HUES64 (cell line): ENCODE measurements around the gene IFNL1.
"Not testable (repeated sequence)": the region's sequence is repeated elsewhere in the genome, so short reads cannot be mapped to it uniquely, and the experiment has no call there.

Experiments used
- H3K27ac ChIP-seq: 2 replicates; pipeline ENCODE4 v1.7.0; 2013; ENCODE audit warnings: low read depth, low read length, inconsistent platforms
- H3K27me3 ChIP-seq: 2 replicates; pipeline ENCODE4 v1.6.1; 2013; ENCODE audit warnings: mild to moderate bottlenecking, low read length; ENCODE audit not compliant: insufficient read depth
- H3K36me3 ChIP-seq: 2 replicates; pipeline ENCODE4 v1.6.1; 2013; ENCODE audit warnings: mild to moderate bottlenecking, low read length; ENCODE audit not compliant: insufficient read depth
- H3K4me1 ChIP-seq: 2 replicates; pipeline ENCODE4 v1.6.1; 2013; ENCODE audit warnings: mild to moderate bottlenecking, low read length, moderate library complexity; ENCODE audit not compliant: insufficient read depth
- H3K4me3 ChIP-seq: 2 replicates; pipeline ENCODE4 v1.5.1; 2013; ENCODE audit warnings: mild to moderate bottlenecking, low read length, moderate library complexity
- H3K9ac ChIP-seq: 2 replicates; pipeline ENCODE4 v1.6.1; 2013; ENCODE audit warnings: mild to moderate bottlenecking, low read depth, low read length
- H3K9me3 ChIP-seq: 2 replicates; pipeline ENCODE4 v1.6.1; 2013; ENCODE audit warnings: low read depth, low read length; ENCODE audit not compliant: insufficient read depth
- WGBS: fragments of 150-250, 120-280 bp; methylation state at CpG from one replicate; pipeline ENCODE4 v1.1.7; 2013; ENCODE audit warnings: missing lambda C conversion rate; 5-methylcytosine and 5-hydroxymethylcytosine counted together

The IFNL1 gene

DNA sequence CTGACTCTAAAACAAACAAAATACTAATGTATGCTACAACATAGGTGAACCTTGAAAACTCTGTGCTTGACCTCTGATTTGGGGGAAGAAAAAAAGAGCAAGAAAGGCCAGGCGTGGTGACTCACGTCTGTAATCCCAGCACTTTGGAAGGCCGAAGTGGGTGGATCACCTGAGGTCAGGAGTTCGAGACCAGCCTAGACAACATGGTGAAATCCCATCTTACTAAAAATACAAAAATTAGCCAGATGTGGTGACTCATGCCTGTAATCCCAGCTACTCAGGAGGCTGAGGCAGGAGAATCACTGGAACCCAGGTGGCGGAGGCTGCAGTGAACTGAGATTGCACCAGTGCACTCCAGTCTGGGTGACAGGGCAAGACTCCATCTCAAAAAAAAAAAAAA, 22.3 kb upstream of the IFNL1 start:
- H3K4me3 ChIP-seq, H3K9ac ChIP-seq, H3K4me1 ChIP-seq, H3K27me3 ChIP-seq, H3K9me3 ChIP-seq, H3K36me3 ChIP-seq, H3K27ac ChIP-seq: not testable (repeated sequence)
- WGBS: 92% methylated on average over 5 of the region's 5 CpGs

DNA sequence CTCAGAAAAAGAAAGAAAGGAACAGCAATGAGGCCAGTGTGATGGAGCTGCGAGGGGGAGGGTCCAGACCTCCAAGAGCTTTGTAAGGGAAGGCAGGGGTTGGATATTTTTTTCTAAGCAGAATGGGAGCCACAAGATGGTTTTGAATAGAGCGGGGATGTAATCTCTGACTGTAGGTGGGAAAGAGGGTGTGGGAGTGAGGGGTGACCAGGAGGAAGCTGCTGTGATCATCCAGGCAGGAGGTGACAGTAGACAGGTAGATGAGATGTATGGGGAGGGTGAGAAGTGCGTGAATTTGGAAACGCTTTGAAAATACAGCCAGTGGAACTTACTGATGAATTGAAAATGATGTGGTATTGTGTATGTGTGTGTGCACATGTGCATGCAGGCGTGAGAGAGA, 20.6 kb upstream of the IFNL1 start:
- no peaks in the 10 kb centered on the region for H3K9me3 ChIP-seq
- H3K27ac ChIP-seq: no peak overlapping the region
- H3K9ac ChIP-seq: no peak overlapping the region
- H3K27me3 ChIP-seq: 0 out of 2 replicates have a peak, but pooled peaks cover 10% of the 10 kb centered on the region
- no peaks in the 10 kb centered on the region for H3K36me3 ChIP-seq
- WGBS: 84% methylated on average over 5 of the region's 5 CpGs
- H3K4me3 ChIP-seq: no peak overlapping the region
- H3K4me1 ChIP-seq: no peaks in the 10 kb centered on the region

DNA sequence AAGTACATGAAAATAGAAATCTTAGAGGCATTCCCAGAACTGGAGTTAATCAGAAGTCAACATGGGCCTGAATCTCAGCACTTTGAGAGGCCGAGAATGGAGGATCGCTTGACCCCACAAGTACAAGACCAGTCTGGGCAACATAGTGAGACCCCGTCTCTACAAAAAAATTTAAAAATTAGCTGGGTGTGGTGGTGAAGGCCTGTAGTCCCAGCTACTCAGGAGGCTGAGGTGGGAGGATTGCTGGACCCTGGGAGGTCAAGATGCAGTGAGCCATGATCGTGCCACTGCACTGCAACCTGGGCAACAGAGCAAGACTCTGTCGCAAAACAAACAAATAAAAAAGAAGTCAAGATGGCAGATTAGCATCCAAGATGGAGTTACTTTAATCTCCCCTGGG, 19.5 kb upstream of the IFNL1 start:
- no peak overlapping the region for H3K9ac ChIP-seq
- no peaks in the 10 kb centered on the region for H3K4me1 ChIP-seq
- no peaks in the 10 kb centered on the region for H3K36me3 ChIP-seq
- no peak overlapping the region for H3K27ac ChIP-seq
- H3K9me3 ChIP-seq: no peaks in the 10 kb centered on the region
- 0 out of 2 replicates have a peak, but pooled peaks cover 10% of the 10 kb centered on the region for H3K27me3 ChIP-seq
- no peak overlapping the region for H3K4me3 ChIP-seq
- WGBS: 96% methylated on average over 5 of the region's 5 CpGs

DNA sequence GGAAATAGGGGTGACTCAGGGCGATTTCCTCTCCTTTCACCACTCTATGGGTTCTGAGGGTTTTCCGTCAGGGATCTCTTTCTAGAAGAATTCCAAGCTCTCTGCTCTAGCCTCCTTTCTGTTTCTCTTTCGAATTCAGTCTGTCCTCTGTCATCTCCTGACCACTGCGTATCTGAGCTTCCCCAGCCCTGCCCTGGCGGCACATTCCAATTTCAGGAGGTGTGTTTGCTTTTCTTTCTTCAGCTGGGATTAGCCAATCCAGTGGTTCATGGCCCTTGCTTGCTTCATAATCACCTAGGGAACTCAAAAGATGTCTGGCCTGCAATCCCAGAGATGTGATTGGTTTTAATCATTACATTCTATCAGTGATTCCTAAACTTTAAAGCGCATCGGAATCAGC, 18.6 kb upstream of the IFNL1 start:
- Histone ChIP-seq H3K4me3 (no peak overlapping the region), H3K4me1 (no peaks in the 10 kb centered on the region), H3K27me3 (0 out of 2 replicates have a peak, but pooled peaks cover 10% of the 10 kb centered on the region), H3K27ac (no peak overlapping the region), H3K36me3 (no peaks in the 10 kb centered on the region), H3K9me3 (no peaks in the 10 kb centered on the region), H3K9ac (no peak overlapping the region)
- WGBS: 80% methylated on average over 7 of the region's 7 CpGs

DNA sequence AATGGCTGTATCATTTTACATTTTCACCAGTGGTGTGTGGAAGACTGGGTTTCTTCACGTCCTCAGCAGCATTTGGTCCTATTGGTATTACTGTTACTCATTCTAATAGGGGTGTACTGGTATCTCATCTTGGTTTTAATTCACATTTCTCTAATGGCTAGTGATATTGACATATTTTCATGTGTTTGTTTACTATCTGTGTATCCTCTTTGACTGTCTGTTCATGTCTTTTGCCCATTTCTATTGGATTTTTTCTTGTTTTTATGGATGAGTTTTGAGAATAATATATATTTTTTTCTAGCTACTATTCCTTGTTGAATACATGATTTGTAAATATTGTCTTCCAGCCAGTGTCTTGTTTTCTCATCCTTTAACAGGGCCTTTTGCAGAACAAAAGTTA, 14.2 kb upstream of the IFNL1 start:
- WGBS: 71% methylated on average over 1 of the region's 1 CpG
- no peaks in the 10 kb centered on the region for H3K4me1 ChIP-seq

GRCh38 chr19:39284032-39284431, 12.2 kb upstream of the IFNL1 start:
- H3K4me1 ChIP-seq: no peaks in the 10 kb centered on the region
- H3K27me3 ChIP-seq: peaks cover 11% of the 10 kb centered on the region
- no peaks in the 10 kb centered on the region for H3K36me3 ChIP-seq
- H3K4me3 ChIP-seq: no peak overlapping the region
- WGBS: no CpG with 5 or more reads among the region's 1 CpG
- H3K9ac ChIP-seq: no peak overlapping the region
- peaks cover 7% of the 10 kb centered on the region; the same call in 1 of the 2 replicates for H3K9me3 ChIP-seq
- H3K27ac ChIP-seq: no peak overlapping the region

More for the DNA sequence above, 14.2 kb upstream of the IFNL1 start:
- Histone ChIP-seq H3K9ac (no peak overlapping the region), H3K36me3 (no peaks in the 10 kb centered on the region), H3K9me3 (peaks cover 7% of the 10 kb centered on the region; the same call in 1 of the 2 replicates), H3K4me3 (no peak overlapping the region), H3K27ac (no peak overlapping the region), H3K27me3 (peaks cover 2% of the 10 kb centered on the region; the same call in 1 of the 2 replicates)

DNA sequence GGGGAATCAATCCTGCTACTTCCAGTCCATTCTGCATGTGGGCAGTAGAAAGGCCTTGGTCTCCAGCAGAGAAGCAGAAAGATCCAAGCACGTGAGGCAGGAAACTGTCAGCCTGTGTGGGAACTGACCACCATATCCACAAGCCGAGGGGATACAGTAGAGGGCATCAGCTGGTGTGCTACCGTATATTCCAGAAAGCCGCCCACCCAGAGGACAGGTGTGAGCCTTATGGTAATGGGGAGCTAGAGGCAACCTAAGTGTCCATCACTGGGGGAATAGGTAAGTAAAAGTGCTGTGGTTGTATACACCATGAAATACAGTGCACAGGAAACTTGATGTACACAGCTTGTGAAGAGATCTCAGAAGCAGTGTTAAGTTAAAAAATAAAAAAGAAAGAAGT, 2.8 kb upstream of the IFNL1 start:
- Histone ChIP-seq H3K27me3 (peaks cover 7% of the 10 kb centered on the region), H3K4me1 (no peaks in the 10 kb centered on the region), H3K9me3 (no peaks in the 10 kb centered on the region), H3K9ac (no peak overlapping the region), H3K4me3 (no peak overlapping the region), H3K27ac (no peak overlapping the region), H3K36me3 (no peaks in the 10 kb centered on the region)
- 70% methylated on average over 4 of the region's 4 CpGs for WGBS

- Histone ChIP-seq H3K27me3 (no peaks in the 10 kb centered on the region; the same call in 1 of the 2 replicates), H3K4me3 (no peak overlapping the region), H3K4me1 (no peaks in the 10 kb centered on the region), H3K36me3 (no peaks in the 10 kb centered on the region), H3K27ac (no peak overlapping the region), H3K9me3 (no peaks in the 10 kb centered on the region), H3K9ac (no peak overlapping the region)
- 89% methylated on average over 4 of the region's 4 CpGs for WGBS
Observed at GRCh38 chr19:39296906-39297305, 699 bp downstream of the IFNL1 start.

GRCh38 chr19:39297931-39298634, 1.9 kb downstream of the IFNL1 start:
- H3K9ac ChIP-seq: no peak overlapping the region
- 81% methylated on average over 17 of the region's 17 CpGs for WGBS
- no peak overlapping the region for H3K27ac ChIP-seq

GRCh38 chr19:39299404-39299803, 3.2 kb downstream of the IFNL1 start:
- Histone ChIP-seq H3K27ac (no peak overlapping the region), H3K4me3 (no peak overlapping the region), H3K9ac (no peak overlapping the region), H3K4me1 (peaks cover 3% of the 10 kb centered on the region; the same call in 1 of the 2 replicates), H3K9me3 (no peaks in the 10 kb centered on the region), H3K36me3 (no peaks in the 10 kb centered on the region), H3K27me3 (peaks cover 3% of the 10 kb centered on the region; the same call in 1 of the 2 replicates)
- 88% methylated on average over 9 of the region's 9 CpGs for WGBS

More at GRCh38 chr19:39297931-39298634, 1.9 kb downstream of the IFNL1 start:
- no peak overlapping the region for H3K4me3 ChIP-seq
- H3K36me3 ChIP-seq: no peaks in the 10 kb centered on the region
- no peaks in the 10 kb centered on the region for H3K4me1 ChIP-seq
- no peaks in the 10 kb centered on the region for H3K9me3 ChIP-seq
- H3K27me3 ChIP-seq: no peaks in the 10 kb centered on the region; the same call in 1 of the 2 replicates

DNA sequence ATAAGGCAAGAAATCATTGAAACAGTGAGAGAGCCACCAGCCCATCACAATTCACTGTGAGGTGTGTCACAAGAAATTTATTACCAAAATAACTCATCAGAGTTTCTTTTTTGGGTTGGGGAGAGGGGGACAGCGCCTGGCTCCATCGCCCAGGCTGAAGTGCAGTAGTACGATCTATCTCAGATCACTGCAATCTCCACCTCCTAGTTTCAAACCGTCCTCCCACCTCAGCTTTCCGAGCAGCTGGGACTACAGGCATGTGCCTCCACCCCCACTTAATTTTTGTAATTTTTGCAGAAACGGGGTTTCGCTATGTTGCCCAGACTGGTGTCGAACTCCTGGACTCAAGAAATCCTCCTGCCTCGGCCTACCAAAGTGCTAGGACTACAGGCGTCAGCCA, 3.6 kb downstream of the IFNL1 start:
- Histone ChIP-seq H3K9me3 (no peaks in the 10 kb centered on the region), H3K9ac (no peak overlapping the region), H3K4me1 (peaks cover 5% of the 10 kb centered on the region; the same call in 1 of the 2 replicates), H3K27me3 (peaks cover 6% of the 10 kb centered on the region; the same call in 1 of the 2 replicates), H3K36me3 (no peaks in the 10 kb centered on the region), H3K4me3 (no peak overlapping the region), H3K27ac (no peak overlapping the region)
- WGBS: 91% methylated on average over 9 of the region's 10 CpGs
